NOMO-1 treated with dmso at 0.1 percent for 144 hours (cell line): ENCODE results near the gene KLLN.
A peak's percentile ranks its signal among the peaks of the same experiment; 100 is the strongest.
"Not testable (repeated sequence)": the region's sequence is repeated elsewhere in the genome, so short reads cannot be mapped to it uniquely, and the experiment has no call there.

Experiments used
- DNase-seq: peaks from one replicate; lab custom pipeline; 2025; ENCODE audit not compliant: unreplicated experiment; lab: John Stamatoyannopoulos, UW

KLLN gene, protein sequence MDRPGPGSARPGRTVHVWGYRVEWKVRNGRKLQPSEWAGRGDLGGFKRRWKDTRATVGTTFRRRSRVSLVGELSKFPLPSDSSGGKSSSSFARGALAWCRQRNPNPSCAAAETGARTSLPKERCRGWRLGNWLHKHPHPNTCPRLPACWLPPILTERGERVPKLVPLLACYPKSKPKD

DNA sequence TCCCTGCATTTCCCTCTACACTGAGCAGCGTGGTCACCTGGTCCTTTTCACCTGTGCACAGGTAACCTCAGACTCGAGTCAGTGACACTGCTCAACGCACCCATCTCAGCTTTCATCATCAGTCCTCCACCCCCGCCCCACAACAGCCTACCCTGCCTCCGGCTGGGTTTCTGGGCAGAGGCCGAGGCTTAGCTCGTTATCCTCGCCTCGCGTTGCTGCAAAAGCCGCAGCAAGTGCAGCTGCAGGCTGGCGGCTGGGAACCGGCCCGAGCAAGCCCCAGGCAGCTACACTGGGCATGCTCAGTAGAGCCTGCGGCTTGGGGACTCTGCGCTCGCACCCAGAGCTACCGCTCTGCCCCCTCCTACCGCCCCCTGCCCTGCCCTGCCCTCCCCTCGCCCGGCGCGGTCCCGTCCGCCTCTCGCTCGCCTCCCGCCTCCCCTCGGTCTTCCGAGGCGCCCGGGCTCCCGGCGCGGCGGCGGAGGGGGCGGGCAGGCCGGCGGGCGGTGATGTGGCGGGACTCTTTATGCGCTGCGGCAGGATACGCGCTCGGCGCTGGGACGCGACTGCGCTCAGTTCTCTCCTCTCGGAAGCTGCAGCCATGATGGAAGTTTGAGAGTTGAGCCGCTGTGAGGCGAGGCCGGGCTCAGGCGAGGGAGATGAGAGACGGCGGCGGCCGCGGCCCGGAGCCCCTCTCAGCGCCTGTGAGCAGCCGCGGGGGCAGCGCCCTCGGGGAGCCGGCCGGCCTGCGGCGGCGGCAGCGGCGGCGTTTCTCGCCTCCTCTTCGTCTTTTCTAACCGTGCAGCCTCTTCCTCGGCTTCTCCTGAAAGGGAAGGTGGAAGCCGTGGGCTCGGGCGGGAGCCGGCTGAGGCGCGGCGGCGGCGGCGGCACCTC is at the start of gene KLLN, which contains the start of gene PTEN:
TSS of gene KLLN (minus strand) at position 481 of the 891 bp plus-strand sequence. CDS start 1,046 bp downstream, outside the sequence.
TSS of gene PTEN (plus strand) at position 573 of the 891 bp plus-strand sequence. CDS start 845 bp downstream, outside the sequence.
- peak; percentile 84 for DNase-seq

DNA sequence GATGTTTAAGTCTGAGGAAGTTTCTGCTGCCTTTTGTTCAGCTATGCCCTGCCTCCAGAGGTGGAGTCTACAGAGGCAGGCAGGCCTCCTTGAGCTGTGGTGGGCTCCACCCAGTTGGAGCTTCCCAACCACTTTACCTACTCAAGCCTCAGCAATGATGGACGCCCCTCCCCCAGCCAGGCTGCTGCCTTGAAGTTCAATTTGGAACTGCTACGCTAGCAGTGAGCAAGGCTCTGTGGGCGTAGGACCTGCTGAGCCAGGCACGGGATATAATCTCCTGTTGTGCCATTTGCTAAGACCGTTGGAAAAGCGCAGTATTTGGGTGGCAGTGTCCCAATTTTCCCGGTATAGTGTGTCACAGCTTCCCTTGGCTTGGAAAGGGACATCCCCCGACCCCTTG is 40.1 kb upstream of the KLLN start:
- not testable (repeated sequence) for DNase-seq

DNA sequence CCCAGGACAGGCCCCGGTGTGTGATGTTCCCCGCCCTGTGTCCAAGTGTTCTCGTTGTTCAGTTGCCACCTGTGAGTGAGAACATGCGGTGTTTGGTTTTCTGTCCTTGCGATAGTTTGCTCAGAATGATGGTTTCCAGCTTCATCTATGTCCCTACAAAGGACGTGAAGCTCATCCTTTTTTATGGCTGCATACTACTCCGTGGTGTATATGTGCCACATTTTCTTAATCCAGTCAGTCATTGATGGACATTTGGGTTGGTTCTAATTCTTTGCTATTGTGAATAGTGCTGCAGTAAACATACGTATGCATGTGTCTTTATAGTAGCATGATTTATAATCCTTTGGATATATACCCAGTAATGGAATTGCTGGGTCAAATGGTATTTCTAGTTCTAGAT is 34.6 kb upstream of the KLLN start:
- not testable (repeated sequence) for DNase-seq

DNA sequence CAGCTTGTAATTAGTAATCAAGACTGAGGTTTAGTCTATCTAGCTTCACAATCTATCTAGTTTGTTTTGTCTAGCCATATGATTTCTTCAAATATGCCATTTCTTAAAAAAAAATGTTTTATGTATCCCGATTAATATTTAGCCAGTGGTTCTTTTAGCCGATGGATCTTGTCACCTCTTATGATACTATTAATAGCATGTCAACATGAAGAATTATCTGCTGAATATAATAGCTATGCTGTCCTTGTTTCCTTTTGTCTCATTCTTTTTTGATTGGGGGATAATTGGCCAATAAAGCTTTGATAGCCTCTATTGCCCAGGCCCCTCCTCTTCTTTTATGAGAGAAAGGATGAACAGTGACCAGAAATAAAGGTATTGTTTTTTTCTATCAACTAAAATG is 32.9 kb upstream of the KLLN start:
- no peak for DNase-seq

DNA sequence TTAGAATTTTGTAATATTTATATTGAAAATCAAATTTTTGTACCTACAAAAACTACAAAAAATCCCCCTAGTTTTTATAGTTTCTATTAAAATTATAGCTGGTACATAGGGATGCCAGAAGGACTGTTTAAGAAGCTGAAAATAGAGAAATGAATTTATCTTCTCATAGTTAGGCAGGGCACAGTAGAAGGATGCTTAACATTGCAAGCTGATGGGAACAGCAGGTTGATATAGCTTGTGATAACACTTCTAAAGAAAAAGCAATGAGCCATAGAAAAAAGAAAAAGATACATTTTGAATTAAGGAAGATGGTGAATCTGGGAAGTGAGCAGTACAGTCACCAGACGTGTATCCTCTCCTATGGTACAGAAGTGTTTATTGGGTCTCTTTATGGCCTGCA is 32.1 kb upstream of the KLLN start:
- no peak for DNase-seq

DNA sequence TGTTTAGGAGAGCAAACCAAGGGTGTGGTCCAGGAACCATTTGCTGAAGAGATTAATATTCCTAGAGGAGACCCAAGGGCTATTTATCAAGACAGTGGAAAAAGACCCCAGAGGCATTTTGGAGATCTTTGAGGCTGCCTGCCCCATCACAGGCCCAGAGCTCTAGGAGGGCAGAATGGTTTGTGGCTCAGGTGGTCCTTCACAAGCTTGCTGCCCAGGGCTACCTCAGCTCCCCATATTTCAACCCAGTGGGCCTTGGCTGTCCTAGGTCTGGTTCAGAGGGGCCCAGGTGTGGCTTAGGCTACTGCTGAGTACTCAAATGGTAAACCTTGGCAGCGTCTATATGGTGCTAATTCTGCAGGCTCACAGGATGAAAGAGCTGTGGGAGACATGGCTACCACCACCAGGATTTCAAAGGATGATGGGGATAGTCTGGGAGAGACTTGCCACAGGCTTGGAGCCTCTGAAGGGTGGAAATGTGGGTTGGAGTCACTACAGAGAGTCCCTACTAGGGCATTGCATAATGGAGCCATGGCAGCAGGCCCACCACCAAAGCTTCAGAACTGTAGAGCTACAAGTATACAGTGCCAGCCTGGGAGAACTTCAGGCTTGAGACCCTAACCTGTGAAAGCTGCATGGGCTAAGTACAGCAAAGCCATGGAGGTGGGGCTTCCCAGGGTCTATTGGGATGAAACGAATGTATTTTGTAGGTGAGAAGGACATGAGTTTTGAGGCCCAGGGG is 24.4 kb upstream of the KLLN start:
- no peak for DNase-seq

DNA sequence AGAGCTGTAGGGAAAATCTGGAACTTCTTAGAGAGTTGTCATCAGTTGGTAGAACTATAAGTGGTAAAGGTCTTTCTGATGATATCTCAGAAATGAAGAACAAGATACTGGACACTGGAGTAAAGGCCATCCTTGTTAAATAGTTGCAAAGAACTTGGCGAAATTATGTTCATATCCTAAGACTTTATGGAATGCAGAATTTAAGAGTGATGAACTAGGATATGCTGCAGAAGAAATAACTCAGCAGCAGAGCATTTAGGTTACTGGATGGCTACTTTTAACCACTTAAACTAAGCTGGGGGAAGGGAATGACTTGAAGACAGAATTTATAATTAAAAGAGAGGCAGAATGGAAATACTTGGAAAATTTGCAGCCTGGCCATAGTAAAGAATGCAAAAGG is 23.8 kb upstream of the KLLN start:
- no peak for DNase-seq

DNA sequence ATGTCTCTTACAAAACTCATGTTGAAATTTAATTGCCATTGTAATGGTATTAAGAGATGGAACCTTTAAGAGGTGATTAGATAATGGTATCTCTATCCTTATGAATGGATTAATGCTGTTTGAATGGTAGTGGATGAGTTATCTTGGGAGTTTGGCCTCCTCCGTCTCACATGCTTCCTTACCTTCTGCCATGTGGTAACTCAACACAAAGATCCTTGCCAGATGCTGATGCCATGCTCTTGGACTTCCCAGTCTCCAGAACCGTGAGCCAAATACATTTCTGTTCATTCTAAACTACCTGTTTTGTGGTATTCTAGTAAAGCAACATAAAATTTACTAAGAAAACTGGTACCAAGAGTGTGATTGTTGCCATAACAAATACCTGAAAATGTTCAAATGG is 23.3 kb upstream of the KLLN start:
- DNase-seq: no peak

DNA sequence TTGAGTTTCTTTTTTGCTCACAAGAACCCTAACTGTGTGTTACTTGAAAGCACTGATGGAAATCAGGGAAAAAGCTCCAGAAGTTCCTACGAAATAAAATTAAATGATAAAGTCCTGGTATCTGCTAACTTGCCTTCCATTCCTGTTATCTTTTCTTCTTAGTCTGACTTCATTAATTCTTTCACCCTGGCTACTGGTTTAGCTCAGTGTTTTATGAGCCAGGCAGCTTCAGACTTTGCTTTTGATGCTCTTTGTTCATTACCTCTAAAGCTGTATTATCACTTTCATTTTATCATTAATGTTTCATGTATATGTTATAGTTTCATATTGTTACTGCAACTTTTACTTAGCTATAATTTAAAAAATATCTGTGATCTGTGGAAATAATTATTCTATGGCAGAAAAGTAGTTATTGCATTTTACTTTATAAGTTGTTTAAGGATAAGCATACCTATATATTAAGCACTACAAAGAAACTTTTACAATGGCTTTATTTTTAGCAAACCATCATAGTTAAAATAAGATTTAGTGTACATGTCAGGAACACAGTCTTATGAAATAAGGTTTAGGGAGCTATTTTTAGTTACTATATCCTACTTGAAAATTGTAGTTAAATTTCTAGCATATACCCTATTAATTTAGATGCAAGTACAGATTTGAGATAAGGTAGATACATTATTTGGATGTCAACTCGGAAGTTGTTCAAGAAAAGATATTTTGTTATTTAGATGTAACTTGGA is 19.4 kb upstream of the KLLN start:
- no peak for DNase-seq

DNA sequence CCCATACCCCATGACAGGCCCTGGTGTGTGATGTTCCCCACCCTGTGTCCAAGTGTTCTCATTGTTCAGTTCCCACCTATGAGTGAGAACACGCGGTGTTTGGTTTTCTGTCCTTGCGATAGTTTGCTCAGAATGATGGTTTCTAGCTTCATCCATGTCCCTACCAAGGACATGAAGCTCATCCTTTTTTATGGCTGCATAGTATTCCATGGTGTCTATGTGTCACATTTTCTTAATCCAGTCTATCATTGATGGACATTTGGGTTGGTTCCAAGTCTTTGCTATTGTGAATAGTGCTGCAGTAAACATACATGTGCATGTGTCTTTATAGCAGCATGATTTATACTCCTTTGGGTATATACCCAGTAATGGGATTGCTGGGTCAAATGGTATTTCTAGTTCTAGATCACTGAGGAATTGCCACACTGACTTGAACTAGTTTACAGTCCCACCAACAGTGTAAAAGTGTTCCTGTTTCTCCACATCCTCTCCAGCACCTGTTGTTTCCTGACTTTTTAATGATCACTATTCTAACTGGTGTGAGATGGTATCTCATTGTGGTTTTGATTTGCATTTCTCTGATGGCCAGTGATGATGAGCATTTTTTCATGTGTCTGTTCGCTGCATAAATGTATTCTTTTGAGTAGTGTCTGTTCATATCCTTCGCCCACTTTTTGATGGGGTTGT is 18.2 kb upstream of the KLLN start:
- DNase-seq: not testable (repeated sequence)

DNA sequence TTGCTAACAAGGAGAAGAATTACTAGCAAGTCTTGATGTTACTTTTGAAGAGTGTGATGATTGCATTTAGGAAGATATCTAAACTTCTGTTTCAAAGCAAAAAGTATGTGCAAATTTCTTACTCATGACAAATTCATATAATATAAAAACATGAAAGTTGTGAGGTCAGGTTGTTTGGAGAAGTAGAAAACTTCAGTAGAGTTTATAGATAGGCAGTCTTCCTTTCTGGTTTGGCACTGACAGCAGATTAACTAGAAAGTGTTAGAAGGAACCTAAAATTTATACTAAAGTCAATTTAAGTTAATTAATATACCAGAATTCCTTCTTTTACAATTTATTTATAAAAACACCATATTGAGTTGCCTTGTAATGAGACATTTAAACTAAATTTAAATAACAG is 17.0 kb upstream of the KLLN start:
- no peak for DNase-seq

DNA sequence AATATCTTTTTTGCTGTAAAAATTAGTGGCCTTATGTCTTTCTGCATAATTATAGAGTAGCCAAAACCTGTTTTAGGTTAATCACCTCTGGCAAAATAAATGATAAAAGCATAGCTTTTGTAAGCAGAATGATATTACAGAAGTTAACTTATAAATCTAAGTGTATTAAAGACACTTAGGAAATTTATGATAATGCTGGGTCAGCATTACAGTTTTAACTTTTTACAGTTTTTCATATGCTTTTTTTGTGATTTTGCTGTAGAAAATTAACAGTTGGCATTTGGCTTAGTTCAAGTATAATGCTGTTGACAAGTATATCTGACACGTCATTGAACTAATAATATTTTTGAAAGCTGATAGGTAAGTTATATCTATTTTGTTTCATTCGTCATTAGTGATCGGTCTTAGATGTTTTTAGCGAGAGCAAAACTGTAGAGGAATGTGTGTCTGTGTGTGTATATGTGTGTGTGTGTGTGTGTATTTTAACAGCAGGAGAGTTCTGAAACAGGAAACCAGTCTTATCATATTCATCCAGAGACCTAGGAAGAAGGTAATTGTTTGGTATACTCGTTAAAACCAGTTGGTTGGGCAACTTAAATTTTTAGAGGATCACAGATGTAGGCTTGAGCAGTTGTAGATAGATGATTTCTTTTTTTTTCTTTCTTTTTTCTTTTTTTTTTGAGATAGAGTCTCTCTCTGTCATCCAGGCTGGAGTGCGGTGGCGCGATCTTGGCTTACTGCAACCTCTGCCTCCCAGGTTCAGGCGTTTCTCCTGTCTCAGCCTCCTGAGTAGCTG is 15.5 kb upstream of the KLLN start:
- no peak for DNase-seq

DNA sequence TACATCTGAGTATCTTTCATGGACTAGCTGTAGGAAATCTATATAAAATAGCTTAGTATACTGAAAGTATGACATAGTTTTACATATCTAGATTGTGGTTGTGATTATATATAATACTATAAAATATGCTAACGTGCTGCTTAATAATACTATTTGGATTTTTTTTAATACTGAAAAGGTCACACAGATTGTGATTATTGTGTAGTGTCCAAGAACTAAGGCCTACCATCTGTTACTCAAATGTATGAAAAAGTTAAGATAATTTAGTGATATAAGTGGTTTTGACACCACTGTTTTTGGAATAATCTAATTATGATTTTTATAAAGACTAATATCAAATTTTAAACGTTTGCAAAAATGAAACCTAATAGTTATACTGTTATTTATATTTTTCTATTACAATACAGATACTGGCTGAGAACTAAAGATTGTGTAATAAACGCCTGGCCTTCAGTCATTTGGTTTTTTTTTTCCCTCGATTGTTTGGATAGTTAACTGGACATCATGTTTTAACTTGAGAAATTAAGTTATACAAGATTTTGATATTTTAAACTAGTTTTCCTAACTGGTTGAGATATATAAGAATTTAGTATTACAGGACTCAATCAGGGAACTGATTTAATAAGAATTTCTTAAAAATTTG is 12.7 kb upstream of the KLLN start:
- no peak for DNase-seq

DNA sequence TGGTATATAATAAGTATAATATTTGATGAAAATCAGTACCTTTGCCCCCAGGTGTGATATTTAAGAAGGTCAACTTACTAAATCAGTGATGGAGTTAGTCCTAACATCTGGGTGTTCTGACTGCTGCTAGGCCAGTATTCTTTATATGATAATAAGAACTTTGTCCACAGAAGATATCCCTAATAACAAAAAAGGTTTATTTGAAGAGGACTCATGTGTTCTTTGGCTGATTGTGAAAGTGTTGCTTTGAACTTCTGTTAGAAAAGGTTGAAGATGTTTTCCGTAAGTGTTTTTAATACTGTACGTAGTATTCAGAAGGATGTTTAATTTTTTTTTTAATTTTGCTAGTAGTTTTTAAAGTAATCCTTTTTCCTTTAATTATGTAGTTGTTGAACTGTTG is 10.3 kb upstream of the KLLN start:
- no peak for DNase-seq

DNA sequence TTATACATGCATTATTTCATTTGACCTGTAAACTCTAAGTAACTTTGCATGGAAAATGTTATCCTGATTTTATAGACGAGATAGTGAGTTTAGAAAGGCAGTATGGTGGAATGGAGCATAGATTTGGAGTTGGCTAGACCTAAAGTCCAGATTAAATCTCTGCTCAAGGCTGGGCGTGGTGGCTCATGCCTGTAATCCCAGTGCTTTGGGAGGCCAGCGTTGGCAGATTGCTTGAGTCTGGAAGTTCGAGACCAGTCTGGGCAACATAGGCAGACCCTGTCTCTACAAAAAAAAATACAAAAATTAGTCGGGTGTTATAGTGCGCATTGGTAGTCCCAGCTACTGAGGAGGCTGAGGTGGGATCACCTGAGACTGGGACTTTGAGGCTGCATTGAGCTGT is 9.5 kb upstream of the KLLN start:
- DNase-seq: no peak

DNA sequence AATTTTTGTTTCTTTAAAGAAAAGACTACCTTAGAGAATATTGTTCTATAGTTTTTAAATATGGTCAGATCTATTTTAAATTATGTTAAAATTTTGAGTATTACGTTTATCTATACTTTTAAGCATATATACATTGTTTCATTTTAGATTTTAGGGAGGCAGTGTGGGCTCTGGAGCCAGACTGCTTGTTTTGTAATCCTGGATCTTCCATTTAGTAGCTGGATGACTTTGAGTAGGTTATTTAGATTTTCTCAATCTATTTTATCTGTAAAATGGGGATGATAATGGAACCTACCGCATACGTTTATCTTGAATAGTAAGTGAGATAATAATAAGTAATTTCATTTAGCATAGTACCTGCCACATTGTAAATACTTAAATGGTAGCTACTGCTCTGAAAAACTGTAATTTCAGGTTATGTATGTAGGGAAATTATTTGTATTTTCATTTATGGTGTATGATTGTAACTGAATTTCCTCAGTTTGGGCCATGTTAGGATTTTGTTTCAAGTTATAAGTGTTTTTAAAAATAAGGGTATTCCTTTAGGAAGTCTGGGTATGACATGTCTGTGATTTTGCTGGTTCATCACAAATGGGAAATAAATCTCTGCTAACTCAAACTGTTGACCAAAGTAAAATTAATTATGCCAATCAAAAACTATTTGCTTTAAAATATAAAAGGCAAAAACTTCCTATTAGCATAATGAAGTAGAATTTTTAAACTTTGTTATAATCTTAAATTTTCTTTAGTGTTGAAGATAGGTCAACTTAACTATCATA is 6.6 kb upstream of the KLLN start:
- no peak for DNase-seq

DNA sequence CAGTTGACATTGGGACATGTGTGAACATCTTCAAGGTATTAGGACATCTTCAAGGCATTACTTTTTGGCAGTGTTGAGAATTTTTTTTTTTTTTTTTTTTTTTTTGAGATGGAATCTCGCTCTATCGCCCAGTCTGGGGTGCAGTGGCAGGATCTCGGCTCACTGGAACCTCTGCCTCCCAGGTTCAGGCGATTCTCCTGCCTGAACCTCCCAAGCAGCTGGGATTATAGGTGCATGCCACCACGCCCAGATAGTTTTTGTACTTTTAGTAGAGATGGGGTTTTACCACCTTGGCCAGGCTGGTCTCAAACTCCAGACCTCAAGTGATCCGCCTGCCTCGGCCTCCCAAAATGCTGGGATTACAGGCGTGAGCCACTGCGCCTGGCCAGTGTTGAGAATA is 5.8 kb upstream of the KLLN start:
- DNase-seq: not testable (repeated sequence)

DNA sequence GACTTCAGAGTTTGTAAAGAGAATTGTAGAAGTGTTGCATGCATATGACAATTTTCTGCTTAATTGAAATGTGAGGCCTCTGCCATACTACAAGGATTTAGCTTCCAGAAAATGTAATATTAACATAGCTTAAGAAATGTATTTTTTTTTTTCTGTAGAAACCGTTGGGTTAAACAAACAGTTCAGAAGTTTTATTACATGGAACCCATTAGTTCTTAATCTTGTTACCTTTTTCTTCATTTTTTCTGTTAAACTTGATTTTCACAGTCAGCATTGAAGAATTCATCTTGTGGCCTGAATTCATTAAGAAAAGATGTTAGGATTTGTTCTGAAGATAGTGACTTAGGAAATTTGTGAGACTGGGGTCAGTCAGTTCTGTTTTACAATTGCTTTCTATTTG is 4.9 kb upstream of the KLLN start:
- DNase-seq: no peak
